Mesendoderm (in vitro differentiated cells): ENCODE data around the gene DIP2B.
A peak's percentile ranks its signal among the peaks of the same experiment; 100 is the strongest.

Experiments
- DNase-seq: peaks from one replicate; pipeline ENCODE4 v3.0.0; 2013
- H2AK5ac ChIP-seq: 2 replicates; pipeline ENCODE4 v1.6.1; 2013; ENCODE audit warnings: low read length, inconsistent platforms
- H2BK120ac ChIP-seq: 2 replicates; pipeline ENCODE4 v1.6.1; 2013; ENCODE audit warnings: low read depth, mild to moderate bottlenecking, low read length, moderate library complexity, mixed read lengths
- H2BK15ac ChIP-seq: replicated peaks from 2 replicates; pipeline ENCODE4 v1.6.1; 2013; ENCODE audit warnings: low read depth, mild to moderate bottlenecking, moderate library complexity
- H2BK5ac ChIP-seq: 2 replicates; pipeline ENCODE4 v1.6.1; 2013; ENCODE audit warnings: low read length, inconsistent platforms
- H3K18ac ChIP-seq: 2 replicates; pipeline ENCODE4 v1.6.1; 2013; ENCODE audit warnings: mild to moderate bottlenecking, low read length, mixed read lengths
- H3K23ac ChIP-seq: one replicate; pipeline ENCODE4 v1.6.1; 2013; ENCODE audit warnings: low read length
- H3K27ac ChIP-seq: 2 replicates; pipeline ENCODE4 v1.5.1; 2013; ENCODE audit warnings: low read depth, mild to moderate bottlenecking, inconsistent platforms, low read length, moderate library complexity
- H3K27me3 ChIP-seq: 2 replicates; pipeline ENCODE4 v1.6.1; 2013; ENCODE audit warnings: low read length, control low read depth, mild to moderate bottlenecking, inconsistent platforms; ENCODE audit not compliant: insufficient read depth, poor library complexity
- H3K36me3 ChIP-seq: 2 replicates; pipeline ENCODE4 v1.6.1; 2013; ENCODE audit warnings: low read length, inconsistent platforms; ENCODE audit not compliant: control insufficient read depth, insufficient read depth
- H3K4ac ChIP-seq: one replicate; pipeline ENCODE4 v1.6.1; 2013; ENCODE audit warnings: low read depth, mild to moderate bottlenecking, low read length, moderate library complexity
- H3K4me1 ChIP-seq: 2 replicates; pipeline ENCODE4 v1.6.1; 2013; ENCODE audit warnings: low read depth, low read length, inconsistent platforms; ENCODE audit not compliant: control insufficient read depth
- H3K4me2 ChIP-seq: 2 replicates; pipeline ENCODE4 v1.6.1; 2013; ENCODE audit warnings: low read length
- H3K4me3 ChIP-seq: 2 replicates; pipeline ENCODE4 v1.5.1; 2013; ENCODE audit warnings: mild to moderate bottlenecking, low read length
- H3K56ac ChIP-seq: one replicate; pipeline ENCODE4 v1.6.1; 2013; ENCODE audit warnings: low read length
- H3K79me1 ChIP-seq: 2 replicates; pipeline ENCODE4 v1.6.1; 2013; ENCODE audit warnings: low read length, inconsistent platforms
- H3K79me2 ChIP-seq: 2 replicates; pipeline ENCODE4 v1.6.1; 2013; ENCODE audit warnings: mild to moderate bottlenecking, low read length; ENCODE audit not compliant: control insufficient read depth, insufficient read depth
- H3K9ac ChIP-seq: 2 replicates; pipeline ENCODE4 v1.6.1; 2013; ENCODE audit warnings: low read length, inconsistent platforms
- H4K5ac ChIP-seq: one replicate; pipeline ENCODE4 v1.6.1; 2013; ENCODE audit warnings: low read length
- H4K8ac ChIP-seq: one replicate; pipeline ENCODE4 v1.6.1; 2013; ENCODE audit warnings: low read depth, mild to moderate bottlenecking, control low read depth, low read length, moderate library complexity
- WGBS: extraction: QIAGEN DNeasy Blood & Tissue Kit; methylation state at CpG from one replicate; pipeline ENCODE4 v1.1.7; 2013; ENCODE audit warnings: low lambda C conversion rate, missing lambda C conversion rate; ENCODE audit not compliant: insufficient coverage; ENCODE audit errors: extremely low coverage; 5-methylcytosine and 5-hydroxymethylcytosine counted together

The DIP2B gene

DNA sequence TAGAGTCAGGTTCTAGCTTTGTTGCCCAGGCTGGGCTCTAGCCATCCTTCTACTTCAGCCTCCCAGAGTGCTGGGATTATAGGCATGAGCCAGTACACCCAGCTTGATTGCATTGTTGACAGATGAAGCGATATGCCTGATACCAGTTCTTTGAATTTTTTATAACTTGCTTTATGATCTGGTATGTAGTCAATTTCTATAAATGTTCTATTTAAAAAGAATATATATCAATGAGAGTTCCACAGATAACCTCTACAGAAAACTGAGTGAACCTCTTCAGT, 99.8 kb downstream of the DIP2B start:
- Histone ChIP-seq H3K9ac (no peak overlapping the region), H3K18ac (no peak overlapping the region), H3K4ac (no peak overlapping the region), H3K4me2 (no peak overlapping the region), H3K79me1 (peaks cover 2% of the 10 kb centered on the region), H3K56ac (no peak overlapping the region), H3K36me3 (no peaks in the 10 kb centered on the region), H2BK120ac (no peak overlapping the region), H3K23ac (no peak overlapping the region), H3K4me3 (no peak overlapping the region), H4K8ac (no peak overlapping the region), H3K27me3 (no peaks in the 10 kb centered on the region), H3K4me1 (no peaks in the 10 kb centered on the region), H2BK15ac (no peak overlapping the region), H2BK5ac (no peak overlapping the region), H3K79me2 (peaks cover 3% of the 10 kb centered on the region), H3K27ac (no peak overlapping the region), H2AK5ac (no peak overlapping the region), H4K5ac (no peak overlapping the region)
- no CpG with 5 or more reads among the region's 1 CpG for WGBS
- no peak for DNase-seq

DNA sequence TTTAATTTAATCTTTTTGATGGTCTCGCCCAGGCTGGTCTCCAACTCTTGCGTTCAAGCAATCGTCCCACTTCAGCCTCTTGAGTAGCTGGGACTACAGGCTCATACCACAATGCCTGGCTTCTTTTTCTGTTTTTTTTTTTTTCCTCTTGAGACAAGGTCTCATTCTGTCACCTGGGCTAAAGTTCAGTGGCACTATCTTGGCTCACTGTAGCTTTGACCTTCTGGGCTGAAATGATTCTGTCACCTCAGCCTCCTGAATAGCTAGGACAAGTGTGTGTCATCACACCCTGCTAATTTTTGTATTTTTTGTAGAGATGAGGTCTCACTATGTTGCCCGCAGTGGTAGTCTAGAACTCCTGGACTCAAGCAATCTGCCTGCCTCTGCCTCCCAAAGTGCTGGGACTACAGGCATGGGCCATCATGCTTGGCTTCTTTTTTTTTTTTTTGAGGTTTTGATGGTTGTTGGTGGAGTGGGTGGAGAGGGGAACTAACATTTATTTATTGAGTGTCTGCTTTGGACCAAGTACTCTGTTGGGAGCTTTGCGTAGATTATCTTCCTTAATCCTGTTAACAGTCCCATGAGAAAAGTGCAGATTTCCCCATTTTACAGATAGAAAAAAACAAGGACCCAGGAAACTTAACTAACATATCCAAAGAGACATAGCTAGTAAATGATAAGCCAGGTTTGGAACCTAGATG, 102.0 kb downstream of the DIP2B start:
- WGBS = no CpG with 5 or more reads among the region's 5 CpGs
- H4K8ac ChIP-seq = no peak overlapping the region
- H3K27me3 ChIP-seq = no peaks in the 10 kb centered on the region

DNA sequence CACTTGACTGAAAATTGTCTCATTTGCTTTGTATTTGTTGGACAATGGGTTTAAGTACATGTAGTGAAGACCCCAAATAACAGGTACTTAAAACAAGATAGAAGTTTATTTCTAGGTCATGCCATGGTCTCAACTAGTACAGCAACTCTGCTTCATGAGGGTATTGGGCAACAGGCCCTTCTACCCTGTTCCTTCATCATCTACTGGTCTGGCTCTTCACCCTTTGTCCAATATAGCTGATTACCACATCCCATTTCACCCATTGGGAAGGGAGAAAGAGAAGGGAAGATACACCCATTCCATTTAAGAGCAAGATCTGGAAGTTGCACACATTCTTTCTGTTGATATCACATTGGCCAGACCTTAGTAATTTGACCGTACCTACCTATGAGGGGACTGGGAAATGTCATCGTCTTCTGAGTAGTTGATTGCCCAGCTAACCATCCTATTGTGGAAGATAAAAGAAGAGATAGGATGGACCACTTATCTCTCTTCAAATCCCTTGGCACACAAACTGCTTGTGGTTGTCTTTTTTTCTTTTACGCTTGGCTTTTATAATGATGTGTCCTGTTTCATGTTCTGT, 104.6 kb downstream of the DIP2B start:
- H3K4ac ChIP-seq = no peak overlapping the region
- no peak overlapping the region for H3K27ac ChIP-seq
- H3K79me2 ChIP-seq = no peaks in the 10 kb centered on the region
- H3K79me1 ChIP-seq = no peaks in the 10 kb centered on the region
- no peak overlapping the region for H3K4me2 ChIP-seq
- H3K36me3 ChIP-seq = no peaks in the 10 kb centered on the region
- H2BK120ac ChIP-seq = no peak overlapping the region
- no peaks in the 10 kb centered on the region for H3K27me3 ChIP-seq
- no peak overlapping the region for H3K18ac ChIP-seq
- no peak overlapping the region for H3K23ac ChIP-seq
- no peak overlapping the region for H2BK15ac ChIP-seq
- H3K4me3 ChIP-seq = no peak overlapping the region
- DNase-seq = no peak
- no peak overlapping the region for H2AK5ac ChIP-seq
- no CpG with 5 or more reads among the region's 3 CpGs for WGBS
- H3K56ac ChIP-seq = no peak overlapping the region
- no peak overlapping the region for H4K5ac ChIP-seq
- H4K8ac ChIP-seq = no peak overlapping the region
- H3K9ac ChIP-seq = no peak overlapping the region
- H2BK5ac ChIP-seq = no peak overlapping the region
- peaks cover 7% of the 10 kb centered on the region for H3K4me1 ChIP-seq

More for the DNA sequence above, 102.0 kb downstream of the DIP2B start:
- H3K23ac ChIP-seq = no peak overlapping the region
- no peak overlapping the region for H2BK120ac ChIP-seq
- no peaks in the 10 kb centered on the region for H3K36me3 ChIP-seq
- H2BK5ac ChIP-seq = no peak overlapping the region
- DNase-seq = no peak
- H3K56ac ChIP-seq = no peak overlapping the region
- no peaks in the 10 kb centered on the region for H3K79me2 ChIP-seq
- no peak overlapping the region for H3K27ac ChIP-seq
- H3K79me1 ChIP-seq = no peaks in the 10 kb centered on the region
- H4K5ac ChIP-seq = no peak overlapping the region
- no peak overlapping the region for H2BK15ac ChIP-seq
- no peak overlapping the region for H3K4me2 ChIP-seq
- no peak overlapping the region for H3K18ac ChIP-seq
- no peak overlapping the region for H3K9ac ChIP-seq
- H3K4me3 ChIP-seq = no peak overlapping the region
- H2AK5ac ChIP-seq = no peak overlapping the region
- no peak overlapping the region for H3K4ac ChIP-seq
- no peaks in the 10 kb centered on the region for H3K4me1 ChIP-seq

DNA sequence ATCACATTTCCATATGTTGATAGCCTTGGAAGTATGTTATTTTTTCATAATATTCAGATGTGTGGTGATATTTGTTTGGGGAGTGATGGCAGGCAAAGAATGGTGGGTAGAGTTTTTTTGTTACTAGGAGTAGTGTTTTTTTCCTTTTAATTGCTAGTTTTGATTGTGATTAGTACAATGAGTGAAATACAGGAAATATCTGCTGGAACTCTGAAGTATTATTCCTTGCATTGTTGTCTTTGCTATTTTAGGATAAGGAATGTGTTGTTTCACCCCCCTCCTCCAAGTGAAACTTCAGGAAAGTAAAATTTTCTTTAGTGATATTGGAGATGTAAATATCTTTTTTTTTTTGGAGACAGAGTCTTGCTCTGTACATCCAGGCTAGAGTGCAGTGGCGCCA, 105.4 kb downstream of the DIP2B start:
- H3K4me1 ChIP-seq = peaks cover 10% of the 10 kb centered on the region
- no peak overlapping the region for H2AK5ac ChIP-seq
- no peaks in the 10 kb centered on the region for H3K36me3 ChIP-seq
- no peak overlapping the region for H3K23ac ChIP-seq
- H3K4me2 ChIP-seq = no peak overlapping the region
- no peak overlapping the region for H4K8ac ChIP-seq
- no peak overlapping the region for H4K5ac ChIP-seq
- no peak overlapping the region for H3K4me3 ChIP-seq
- H3K4ac ChIP-seq = no peak overlapping the region
- H3K9ac ChIP-seq = no peak overlapping the region
- H3K18ac ChIP-seq = no peak overlapping the region
- no peaks in the 10 kb centered on the region for H3K27me3 ChIP-seq
- H2BK15ac ChIP-seq = no peak overlapping the region
- H2BK120ac ChIP-seq = no peak overlapping the region
- H2BK5ac ChIP-seq = no peak overlapping the region
- WGBS = no CpG with 5 or more reads among the region's 1 CpG
- no peak overlapping the region for H3K56ac ChIP-seq
- DNase-seq = no peak
- no peaks in the 10 kb centered on the region for H3K79me2 ChIP-seq
- no peaks in the 10 kb centered on the region for H3K79me1 ChIP-seq
- H3K27ac ChIP-seq = no peak overlapping the region

DNA sequence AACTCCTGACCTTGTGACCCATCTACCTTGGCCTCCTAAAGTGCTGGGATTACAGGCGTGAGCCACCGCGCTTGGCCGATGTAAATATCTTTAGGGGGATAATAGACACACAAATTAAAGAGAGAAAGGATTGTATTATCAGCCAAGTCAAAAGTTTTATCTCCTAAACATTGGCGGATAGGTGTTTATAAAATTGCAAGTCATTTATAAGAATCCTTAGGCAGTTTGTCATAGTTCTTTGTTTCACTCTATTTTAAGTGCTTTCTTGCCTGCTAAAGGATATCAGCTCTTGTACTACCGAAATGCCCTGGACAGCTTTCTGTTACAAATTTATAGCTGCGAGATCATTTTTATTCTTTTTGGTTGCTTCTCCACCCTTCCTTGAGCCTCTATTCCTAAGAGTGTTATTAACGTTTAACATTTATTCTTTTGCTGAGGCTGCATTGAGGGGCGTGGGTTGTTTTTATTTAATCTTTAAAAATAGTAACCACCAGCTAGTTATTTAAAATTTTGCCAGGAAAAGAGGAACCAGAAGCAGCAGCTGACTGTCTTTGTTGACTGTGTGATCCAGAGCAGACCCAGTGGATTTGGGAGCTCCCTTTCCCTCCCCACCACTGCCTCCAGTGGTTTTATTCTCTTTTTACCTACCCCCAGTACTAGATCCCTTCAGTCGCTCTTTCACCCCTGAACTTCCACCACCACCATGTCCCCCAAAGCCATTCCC, 106.4 kb downstream of the DIP2B start:
- H3K79me1 ChIP-seq = peaks cover 2% of the 10 kb centered on the region
- peaks cover 14% of the 10 kb centered on the region for H3K4me1 ChIP-seq
- no peaks in the 10 kb centered on the region for H3K36me3 ChIP-seq
- no peak overlapping the region for H3K9ac ChIP-seq
- peak overlapping the region; percentile 85 for H2BK15ac ChIP-seq
- no peak for DNase-seq
- no peak overlapping the region for H2AK5ac ChIP-seq
- no peak overlapping the region for H4K5ac ChIP-seq
- H3K4me2 ChIP-seq = no peak overlapping the region
- H3K56ac ChIP-seq = no peak overlapping the region
- no peak overlapping the region for H2BK5ac ChIP-seq
- no peak overlapping the region for H2BK120ac ChIP-seq
- peak overlapping the region; percentile 28 for H4K8ac ChIP-seq
- no peaks in the 10 kb centered on the region for H3K79me2 ChIP-seq
- no peak overlapping the region for H3K27ac ChIP-seq
- H3K4me3 ChIP-seq = no peak overlapping the region
- WGBS = no CpG with 5 or more reads among the region's 10 CpGs
- peak overlapping the region; percentile 55 for H3K4ac ChIP-seq
- peak overlapping the region; percentile 97 for H3K18ac ChIP-seq
- H3K23ac ChIP-seq = no peak overlapping the region
- no peaks in the 10 kb centered on the region for H3K27me3 ChIP-seq
